ENCODE results near the gene COL11A2.

COL11A2 gene

GRCh38 chr6:33216117-33216649 is 23.9 kb upstream of the COL11A2 start:
- TF ChIP-seq, protein P1, sequence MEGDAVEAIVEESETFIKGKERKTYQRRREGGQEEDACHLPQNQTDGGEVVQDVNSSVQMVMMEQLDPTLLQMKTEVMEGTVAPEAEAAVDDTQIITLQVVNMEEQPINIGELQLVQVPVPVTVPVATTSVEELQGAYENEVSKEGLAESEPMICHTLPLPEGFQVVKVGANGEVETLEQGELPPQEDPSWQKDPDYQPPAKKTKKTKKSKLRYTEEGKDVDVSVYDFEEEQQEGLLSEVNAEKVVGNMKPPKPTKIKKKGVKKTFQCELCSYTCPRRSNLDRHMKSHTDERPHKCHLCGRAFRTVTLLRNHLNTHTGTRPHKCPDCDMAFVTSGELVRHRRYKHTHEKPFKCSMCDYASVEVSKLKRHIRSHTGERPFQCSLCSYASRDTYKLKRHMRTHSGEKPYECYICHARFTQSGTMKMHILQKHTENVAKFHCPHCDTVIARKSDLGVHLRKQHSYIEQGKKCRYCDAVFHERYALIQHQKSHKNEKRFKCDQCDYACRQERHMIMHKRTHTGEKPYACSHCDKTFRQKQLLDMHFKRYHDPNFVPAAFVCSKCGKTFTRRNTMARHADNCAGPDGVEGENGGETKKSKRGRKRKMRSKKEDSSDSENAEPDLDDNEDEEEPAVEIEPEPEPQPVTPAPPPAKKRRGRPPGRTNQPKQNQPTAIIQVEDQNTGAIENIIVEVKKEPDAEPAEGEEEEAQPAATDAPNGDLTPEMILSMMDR (IDR thresholded peaks at IDR 0.05): no peak

- TF ChIP-seq, protein P1 (IDR thresholded peaks at IDR 0.05): no peak
These were observed 23.2 kb upstream of the COL11A2 start for GRCh38 chr6:33215271-33216116.

DNA sequence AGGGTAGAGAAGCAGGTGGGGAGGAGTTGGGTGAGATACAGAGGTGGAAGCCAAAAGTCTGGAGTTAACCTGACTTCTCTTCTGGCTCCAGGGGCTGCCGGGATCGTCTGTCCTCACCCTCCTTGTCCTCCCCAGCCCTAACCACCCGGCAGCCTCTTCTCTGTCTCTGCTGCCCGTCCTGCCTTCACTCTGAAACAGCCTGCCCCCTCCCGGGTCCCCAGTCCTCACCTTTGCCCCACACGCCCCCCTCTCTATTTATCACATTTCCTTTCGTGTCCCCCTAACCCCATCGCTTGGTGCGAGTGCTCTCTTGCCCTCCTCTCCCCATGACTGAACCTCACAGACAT is 21.7 kb upstream of the COL11A2 start:
- TF ChIP-seq, protein P1 (IDR thresholded peaks at IDR 0.05): no peak

GRCh38 chr6:33213166-33213988 is 21.1 kb upstream of the COL11A2 start:
- TF ChIP-seq, protein P1 (IDR thresholded peaks at IDR 0.05): no peak

- TF ChIP-seq, protein P1 (IDR thresholded peaks at IDR 0.05): no peak
These were observed 20.5 kb upstream of the COL11A2 start for GRCh38 chr6:33212857-33213165.

GRCh38 chr6:33211666-33212422 is 19.6 kb upstream of the COL11A2 start:
- TF ChIP-seq, protein P1 (IDR thresholded peaks at IDR 0.05): no peak

GRCh38 chr6:33211136-33211535 is 18.9 kb upstream of the COL11A2 start:
- TF ChIP-seq, protein P1 (IDR thresholded peaks at IDR 0.05): no peak

All from LNCAP (cell line).